ENCODE data around the gene IFT57. TPM values are rescaled to one million over a fixed set of nuclear protein-coding genes. Genes with fewer than 3 reads are reported as not detected.

IFT57 gene
- total RNA-seq, 1 experiment from 2014 or later = 38.9 TPM

DNA sequence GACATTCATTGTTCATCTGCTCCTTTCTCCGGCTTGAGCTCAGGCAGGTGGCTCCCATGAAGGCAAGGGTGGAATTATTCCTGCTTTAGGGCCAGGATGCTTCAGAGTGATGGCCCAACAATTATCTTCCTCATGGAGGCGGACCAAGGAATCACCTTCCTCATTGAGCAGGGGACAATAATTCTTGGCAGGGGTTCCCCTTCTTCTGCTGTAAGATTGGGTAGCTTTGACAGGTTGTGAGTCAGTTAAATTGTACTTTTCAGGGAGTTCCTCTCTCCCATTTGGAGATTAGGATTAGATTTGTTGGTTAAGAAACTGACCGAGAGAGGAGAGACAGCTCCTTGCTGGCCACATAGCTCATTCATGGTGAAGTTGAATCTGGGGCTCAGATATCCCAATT lies 99.9 kb downstream of the IFT57 start:
- no peaks in the 10 kb centered on the region for H3K27me3 Mint-ChIP-seq (ENCODE audit: insufficient read depth, unreplicated experiment)
- peaks cover 2% of the 10 kb centered on the region for H3K4me1 Mint-ChIP-seq (ENCODE audit: insufficient read depth, unreplicated experiment)
- H3K27ac Mint-ChIP-seq (ENCODE audit: low read depth, unreplicated experiment) = no peak overlapping the region
- H3K9me3 Mint-ChIP-seq (ENCODE audit: unreplicated experiment) = no peaks in the 10 kb centered on the region
- no peak for DNase-seq (ENCODE audit: unreplicated experiment)
- H3K4me3 Mint-ChIP-seq (ENCODE audit: unreplicated experiment) = no peak overlapping the region
- intact Hi-C loops (cut with micrococcal nuclease) = no loop called here
- no peaks in the 10 kb centered on the region for H3K36me3 Mint-ChIP-seq (ENCODE audit: insufficient read depth, unreplicated experiment)
- TF ChIP-seq, protein P1, sequence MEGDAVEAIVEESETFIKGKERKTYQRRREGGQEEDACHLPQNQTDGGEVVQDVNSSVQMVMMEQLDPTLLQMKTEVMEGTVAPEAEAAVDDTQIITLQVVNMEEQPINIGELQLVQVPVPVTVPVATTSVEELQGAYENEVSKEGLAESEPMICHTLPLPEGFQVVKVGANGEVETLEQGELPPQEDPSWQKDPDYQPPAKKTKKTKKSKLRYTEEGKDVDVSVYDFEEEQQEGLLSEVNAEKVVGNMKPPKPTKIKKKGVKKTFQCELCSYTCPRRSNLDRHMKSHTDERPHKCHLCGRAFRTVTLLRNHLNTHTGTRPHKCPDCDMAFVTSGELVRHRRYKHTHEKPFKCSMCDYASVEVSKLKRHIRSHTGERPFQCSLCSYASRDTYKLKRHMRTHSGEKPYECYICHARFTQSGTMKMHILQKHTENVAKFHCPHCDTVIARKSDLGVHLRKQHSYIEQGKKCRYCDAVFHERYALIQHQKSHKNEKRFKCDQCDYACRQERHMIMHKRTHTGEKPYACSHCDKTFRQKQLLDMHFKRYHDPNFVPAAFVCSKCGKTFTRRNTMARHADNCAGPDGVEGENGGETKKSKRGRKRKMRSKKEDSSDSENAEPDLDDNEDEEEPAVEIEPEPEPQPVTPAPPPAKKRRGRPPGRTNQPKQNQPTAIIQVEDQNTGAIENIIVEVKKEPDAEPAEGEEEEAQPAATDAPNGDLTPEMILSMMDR (IDR thresholded peaks at IDR 0.05; ENCODE audit: unreplicated experiment) = no peak
- POLR2A ChIA-PET = interaction anchor here (1.2 to 1.3 kb wide), 2 partner anchors 9 to 88 kb away, joined by 3 read pairs; no protein-coding TSS in a partner anchor
- no TSS peak for BruUV-seq (replicated peaks)
- CTCF ChIA-PET = interaction anchor here (0.8 kb wide), 1 partner anchor 9 kb away, joined by 3 read pairs; no protein-coding TSS in a partner anchor

DNA sequence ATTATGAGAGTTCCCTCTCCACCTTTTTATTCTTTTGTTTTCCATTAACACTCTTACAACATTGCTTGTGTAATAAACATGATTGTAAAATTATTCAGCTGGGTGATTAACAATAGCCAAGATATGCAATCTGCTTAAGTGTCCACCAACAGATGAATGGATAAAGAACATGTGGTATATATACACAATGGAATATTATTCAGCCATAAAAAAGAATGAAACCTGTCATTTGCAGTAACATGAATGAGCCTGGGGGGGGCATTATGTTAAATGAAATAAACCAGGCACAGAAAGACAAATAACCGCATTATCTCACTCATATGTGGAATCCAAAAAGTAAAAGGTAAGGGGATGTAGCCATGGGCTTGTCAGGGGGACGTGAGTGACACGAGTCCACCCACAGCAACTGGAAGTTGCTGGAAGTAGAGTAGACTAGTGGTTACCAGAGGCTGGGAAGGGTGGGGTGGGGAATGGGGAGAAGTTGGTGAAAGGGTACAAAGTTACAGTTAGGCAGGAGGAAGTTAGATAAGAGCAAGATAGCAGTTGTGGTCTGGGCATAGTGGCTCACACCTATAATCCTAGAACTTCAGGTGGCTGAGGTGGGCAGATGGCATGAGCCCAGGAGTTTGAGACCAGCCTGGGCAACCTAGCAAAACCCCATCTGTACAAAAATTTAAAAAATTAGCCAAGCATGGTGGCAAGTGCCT lies 102.7 kb downstream of the IFT57 start:
- no peak overlapping the region for H3K4me3 Mint-ChIP-seq (ENCODE audit: unreplicated experiment)
- CTCF ChIA-PET = no interaction called here
- no peaks in the 10 kb centered on the region for H3K36me3 Mint-ChIP-seq (ENCODE audit: insufficient read depth, unreplicated experiment)
- no TSS peak for BruUV-seq (replicated peaks)
- H3K9me3 Mint-ChIP-seq (ENCODE audit: unreplicated experiment) = no peaks in the 10 kb centered on the region
- POLR2A ChIA-PET = no interaction called here
- no peaks in the 10 kb centered on the region for H3K27me3 Mint-ChIP-seq (ENCODE audit: insufficient read depth, unreplicated experiment)
- intact Hi-C loops (cut with micrococcal nuclease) = no loop called here
- TF ChIP-seq, protein P1 (IDR thresholded peaks at IDR 0.05; ENCODE audit: unreplicated experiment) = no peak
- H3K4me1 Mint-ChIP-seq (ENCODE audit: insufficient read depth, unreplicated experiment) = no peaks in the 10 kb centered on the region
- no peak overlapping the region for H3K27ac Mint-ChIP-seq (ENCODE audit: low read depth, unreplicated experiment)
- no peak for DNase-seq (ENCODE audit: unreplicated experiment)

DNA sequence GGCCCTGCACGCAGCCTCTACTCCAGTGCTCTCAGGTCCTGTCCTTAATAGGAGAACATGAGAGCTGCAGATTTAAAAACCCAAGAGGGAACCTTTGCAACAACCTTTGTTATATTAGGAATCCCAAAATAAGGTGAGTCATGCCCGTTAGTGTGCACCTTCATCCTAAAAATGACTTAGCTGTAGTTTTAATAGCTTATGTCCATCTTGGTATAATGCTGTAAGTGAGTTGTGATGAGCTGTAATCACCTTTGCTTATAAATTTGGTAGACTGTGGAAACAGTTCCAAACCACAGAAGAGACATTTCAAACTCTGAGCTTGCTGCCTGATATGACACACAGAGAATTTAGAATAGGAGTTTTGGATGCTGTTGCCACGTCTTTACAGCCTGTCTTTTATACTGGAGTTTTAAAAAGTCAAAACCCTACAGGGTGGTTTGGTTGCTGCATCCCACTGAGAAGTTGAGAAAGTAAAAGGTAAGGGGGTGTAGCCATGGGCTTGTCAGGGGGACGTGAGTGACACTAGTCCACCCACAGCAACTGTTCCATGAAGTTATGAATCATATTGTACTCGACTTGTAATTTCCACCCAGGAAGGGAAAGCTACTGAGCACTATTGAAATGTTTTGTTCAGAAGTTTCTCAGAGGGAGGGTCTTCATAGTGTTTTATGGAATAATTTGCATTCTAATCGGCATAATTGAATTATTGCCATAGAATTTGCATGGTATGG lies 104.0 kb downstream of the IFT57 start:
- Mint-ChIP-seq H3K9me3 (ENCODE audit: unreplicated experiment) (no peaks in the 10 kb centered on the region), H3K27ac (ENCODE audit: low read depth, unreplicated experiment) (no peak overlapping the region), H3K36me3 (ENCODE audit: insufficient read depth, unreplicated experiment) (no peaks in the 10 kb centered on the region), H3K27me3 (ENCODE audit: insufficient read depth, unreplicated experiment) (no peaks in the 10 kb centered on the region), H3K4me1 (ENCODE audit: insufficient read depth, unreplicated experiment) (no peaks in the 10 kb centered on the region), H3K4me3 (ENCODE audit: unreplicated experiment) (no peak overlapping the region)
- intact Hi-C loops (cut with micrococcal nuclease) = no loop called here
- ChIA-PET CTCF (interaction anchor here (0.6 to 1.2 kb wide), 2 partner anchors 19 to 61 kb away, joined by 3 read pairs; no protein-coding TSS in a partner anchor), POLR2A (interaction anchor here (0.7 kb wide), 1 partner anchor 13 kb away, joined by 3 read pairs; no protein-coding TSS in a partner anchor)
- TF ChIP-seq, protein P1 (IDR thresholded peaks at IDR 0.05; ENCODE audit: unreplicated experiment) = no peak
- BruUV-seq (replicated peaks) = no TSS peak
- no peak for DNase-seq (ENCODE audit: unreplicated experiment)

DNA sequence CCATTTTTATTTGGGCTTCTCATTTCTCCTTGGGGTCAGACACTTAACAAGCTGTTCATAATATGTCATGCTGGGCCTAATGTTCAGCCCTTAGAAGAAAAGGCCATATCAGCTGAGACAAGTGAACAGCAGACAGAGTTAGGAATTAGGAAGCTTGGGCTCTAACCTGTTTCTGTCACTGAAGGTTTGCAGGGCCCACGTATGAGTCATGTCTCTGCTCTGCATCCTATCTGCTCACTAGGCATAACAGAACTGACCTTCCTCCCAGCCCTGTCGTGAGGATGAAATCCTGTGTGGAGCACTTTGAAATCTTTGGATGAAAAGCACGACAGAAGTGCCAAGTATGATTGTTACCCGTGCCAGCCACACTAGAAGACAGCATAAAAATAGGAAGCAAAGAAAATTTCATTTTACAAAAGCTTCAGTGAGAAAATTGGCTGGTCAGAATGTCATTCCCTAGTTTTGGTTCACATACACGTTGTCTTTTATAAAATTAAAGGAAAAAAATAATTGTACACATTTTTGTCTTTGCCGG lies 104.9 kb downstream of the IFT57 start:
- peak; percentile 29 for DNase-seq (ENCODE audit: unreplicated experiment)
- ChIA-PET POLR2A (interaction anchor here (0.9 kb wide), 1 partner anchor 130 kb away, joined by 3 read pairs; no protein-coding TSS in a partner anchor), CTCF (interaction anchor here (0.6 to 1.2 kb wide), 3 partner anchors 10 to 131 kb away, joined by 3 read pairs; no protein-coding TSS in a partner anchor)
- BruUV-seq (replicated peaks) = no TSS peak
- no peaks in the 10 kb centered on the region for H3K27me3 Mint-ChIP-seq (ENCODE audit: insufficient read depth, unreplicated experiment)
- no peak overlapping the region for H3K27ac Mint-ChIP-seq (ENCODE audit: low read depth, unreplicated experiment)
- no peaks in the 10 kb centered on the region for H3K9me3 Mint-ChIP-seq (ENCODE audit: unreplicated experiment)
- no peaks in the 10 kb centered on the region for H3K4me1 Mint-ChIP-seq (ENCODE audit: insufficient read depth, unreplicated experiment)
- H3K4me3 Mint-ChIP-seq (ENCODE audit: unreplicated experiment) = no peak overlapping the region
- intact Hi-C loops (cut with micrococcal nuclease) = no loop called here
- TF ChIP-seq, protein P1 (IDR thresholded peaks at IDR 0.05; ENCODE audit: unreplicated experiment) = no peak
- no peaks in the 10 kb centered on the region for H3K36me3 Mint-ChIP-seq (ENCODE audit: insufficient read depth, unreplicated experiment)
